ENCODE measurements around the gene GOLIM4.

Gene GOLIM4

DNA sequence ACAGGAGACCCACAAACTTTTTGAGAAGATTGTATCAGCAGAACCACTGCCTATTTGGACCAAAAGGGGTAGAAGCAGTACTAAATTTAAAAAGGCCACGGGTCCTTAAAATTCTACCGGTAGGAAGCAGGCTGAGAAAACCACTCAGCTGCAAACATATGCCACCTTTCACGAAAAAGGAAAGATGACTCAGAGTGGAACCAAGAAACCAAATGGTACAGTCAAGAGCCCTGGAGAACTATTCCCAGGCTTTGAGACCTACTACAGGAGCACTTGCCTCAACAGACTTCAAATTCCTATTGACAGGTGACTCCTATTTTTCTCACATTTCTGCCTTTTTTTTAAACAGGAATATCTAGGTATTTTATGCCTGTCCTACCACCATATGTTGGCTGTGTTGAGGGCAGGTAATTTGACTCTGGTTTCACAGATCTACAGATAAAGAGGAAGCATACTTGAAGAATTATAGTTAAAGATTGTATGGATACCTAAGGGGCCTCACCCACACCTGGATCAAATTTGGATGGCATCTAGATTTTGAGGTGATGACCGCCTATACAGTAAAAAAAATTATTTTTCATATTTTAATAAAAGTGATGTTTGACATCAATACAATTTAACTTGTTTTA, 10.1 kb downstream of the GOLIM4 start:
- TF ChIP-seq, protein P1, sequence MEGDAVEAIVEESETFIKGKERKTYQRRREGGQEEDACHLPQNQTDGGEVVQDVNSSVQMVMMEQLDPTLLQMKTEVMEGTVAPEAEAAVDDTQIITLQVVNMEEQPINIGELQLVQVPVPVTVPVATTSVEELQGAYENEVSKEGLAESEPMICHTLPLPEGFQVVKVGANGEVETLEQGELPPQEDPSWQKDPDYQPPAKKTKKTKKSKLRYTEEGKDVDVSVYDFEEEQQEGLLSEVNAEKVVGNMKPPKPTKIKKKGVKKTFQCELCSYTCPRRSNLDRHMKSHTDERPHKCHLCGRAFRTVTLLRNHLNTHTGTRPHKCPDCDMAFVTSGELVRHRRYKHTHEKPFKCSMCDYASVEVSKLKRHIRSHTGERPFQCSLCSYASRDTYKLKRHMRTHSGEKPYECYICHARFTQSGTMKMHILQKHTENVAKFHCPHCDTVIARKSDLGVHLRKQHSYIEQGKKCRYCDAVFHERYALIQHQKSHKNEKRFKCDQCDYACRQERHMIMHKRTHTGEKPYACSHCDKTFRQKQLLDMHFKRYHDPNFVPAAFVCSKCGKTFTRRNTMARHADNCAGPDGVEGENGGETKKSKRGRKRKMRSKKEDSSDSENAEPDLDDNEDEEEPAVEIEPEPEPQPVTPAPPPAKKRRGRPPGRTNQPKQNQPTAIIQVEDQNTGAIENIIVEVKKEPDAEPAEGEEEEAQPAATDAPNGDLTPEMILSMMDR (IDR thresholded peaks at IDR 0.05; ENCODE audit: insufficient read depth, low read depth, low read length, missing control alignments) = no peak
- no peak for DNase-seq (ENCODE audit: low read depth)
- H3K4me3 ChIP-seq (ENCODE audit: low read length) = no peak overlapping the region

- H3K4me3 ChIP-seq (ENCODE audit: low read length) = no peak overlapping the region
- no peak for DNase-seq (ENCODE audit: low read depth)
These were observed 11.8 kb downstream of the GOLIM4 start for GRCh38 chr3:168083906-168084305.

DNA sequence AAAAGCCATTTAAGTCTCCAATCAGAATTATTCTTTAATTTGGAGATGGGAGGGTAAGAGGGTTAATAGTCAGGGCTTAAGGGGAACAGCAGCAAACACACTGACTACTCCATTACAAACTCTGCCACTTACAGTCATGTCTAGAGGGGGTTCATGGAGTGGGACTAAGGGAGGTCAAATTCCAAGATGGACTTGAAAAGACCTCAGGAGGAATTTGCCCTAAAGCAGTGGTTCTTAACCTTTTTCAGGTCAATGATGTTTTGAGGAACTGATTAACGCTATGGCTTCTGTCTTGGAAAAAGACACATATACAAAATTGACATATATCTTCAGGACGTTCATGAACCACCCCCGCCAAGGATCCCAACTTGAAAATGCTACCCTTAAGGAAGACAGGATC, 13.9 kb downstream of the GOLIM4 start:
- TF ChIP-seq, protein P1 (IDR thresholded peaks at IDR 0.05; ENCODE audit: insufficient read depth, low read depth, low read length, missing control alignments) = no peak

More at GRCh38 chr3:168083906-168084305, 11.8 kb downstream of the GOLIM4 start:
- TF ChIP-seq, protein P1 (IDR thresholded peaks at IDR 0.05; ENCODE audit: insufficient read depth, low read depth, low read length, missing control alignments) = no peak

DNA sequence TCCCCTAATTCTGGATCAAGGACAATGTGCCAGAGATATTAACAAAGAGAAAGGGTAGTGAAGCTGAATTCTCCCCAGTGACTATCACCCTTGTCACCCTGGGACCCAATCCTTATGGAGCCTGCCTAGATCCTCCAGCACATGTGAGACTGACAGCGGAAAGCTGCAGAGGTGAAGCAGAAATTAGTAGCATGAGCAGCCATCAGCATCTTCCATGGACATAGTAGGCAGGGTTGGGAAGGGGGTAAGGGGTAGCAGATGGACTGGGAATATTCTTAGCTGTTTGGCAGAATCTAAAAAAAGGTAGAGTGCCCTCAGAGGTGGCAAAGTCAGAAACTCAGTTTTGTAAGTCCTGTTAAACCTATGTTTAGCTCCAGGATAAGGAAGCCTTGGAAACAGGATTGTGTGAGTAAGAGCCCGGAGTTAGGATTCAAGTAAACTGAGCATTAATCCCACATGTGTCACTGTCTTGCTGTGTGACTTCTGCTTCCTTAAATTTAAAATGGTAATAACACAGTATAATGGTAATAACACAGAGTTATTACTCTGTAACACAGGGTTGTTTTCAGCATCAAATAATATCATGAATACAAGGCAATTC, 14.5 kb downstream of the GOLIM4 start:
- peak; percentile 51 for DNase-seq (ENCODE audit: low read depth)
- H3K4me3 ChIP-seq (ENCODE audit: low read length) = no peak overlapping the region
- TF ChIP-seq, protein P1 (IDR thresholded peaks at IDR 0.05; ENCODE audit: insufficient read depth, low read depth, low read length, missing control alignments) = no peak

More for the DNA sequence above, 13.9 kb downstream of the GOLIM4 start:
- no peak for DNase-seq (ENCODE audit: low read depth)
- no peak overlapping the region for H3K4me3 ChIP-seq (ENCODE audit: low read length)

- no peak overlapping the region for H3K4me3 ChIP-seq (ENCODE audit: low read length)
- TF ChIP-seq, protein P1 (IDR thresholded peaks at IDR 0.05; ENCODE audit: insufficient read depth, low read depth, low read length, missing control alignments) = no peak
These were observed 15.1 kb downstream of the GOLIM4 start for GRCh38 chr3:168080499-168081170.

GRCh38 chr3:168080022-168080421, 15.7 kb downstream of the GOLIM4 start:
- DNase-seq (ENCODE audit: low read depth) = no peak
- no peak overlapping the region for H3K4me3 ChIP-seq (ENCODE audit: low read length)
- TF ChIP-seq, protein P1 (IDR thresholded peaks at IDR 0.05; ENCODE audit: insufficient read depth, low read depth, low read length, missing control alignments) = no peak

More at GRCh38 chr3:168080499-168081170, 15.1 kb downstream of the GOLIM4 start:
- no peak for DNase-seq (ENCODE audit: low read depth)

All from epithelial cell of esophagus (primary cell).